ENCODE data around the gene BCL2L13. TPM values are rescaled to one million over a fixed set of nuclear protein-coding genes. Genes with fewer than 3 reads are reported as not detected.

Gene BCL2L13
- total RNA-seq, 2 donors from 2014 or later, result 19.8 to 35.0 TPM

GRCh38 chr22:17705951-17706900 lies 67.7 kb downstream of the BCL2L13 start:
- Histone ChIP-seq H3K4me1 (peaks cover 7% of the 10 kb centered on the region), H3K27me3 (no peaks in the 10 kb centered on the region), H3K36me3 (replicated peaks in 1 of 2; ENCODE audit: insufficient read depth in 1 of 2, low read depth in 2 of 2) (no peaks in the 10 kb centered on the region), H3K27ac (peak overlapping the region in 3 of 4 donors; percentile 38 to 70 (median 49)), H3K4me3 (no peak overlapping the region), H3K9me3 (no peaks in the 10 kb centered on the region)
- intact Hi-C loops (cut with DNase I), result no loop called here
- WGBS, 2 donors, result 35 to 47% methylated on average over 9 of the region's 9 CpGs
- peak; percentile 68 for ATAC-seq
- no peak for TF ChIP-seq CTCF (IDR thresholded peaks at IDR 0.05)
- TF ChIP-seq POLR2A (IDR thresholded peaks at IDR 0.05), result no peak
- DNase-seq, result peak in 3 of 4 donors; percentile 18 to 58 (median 32)

GRCh38 chr22:17706947-17707346 lies 68.4 kb downstream of the BCL2L13 start:
- peaks cover 7% of the 10 kb centered on the region for H3K4me1 ChIP-seq
- intact Hi-C loops (cut with DNase I), result no loop called here
- no peaks in the 10 kb centered on the region for H3K27me3 ChIP-seq
- no peaks in the 10 kb centered on the region for H3K36me3 ChIP-seq (replicated peaks in 1 of 2; ENCODE audit: insufficient read depth in 1 of 2, low read depth in 2 of 2)
- WGBS, 2 donors, result 95 to 100% methylated on average over 1 of the region's 1 CpG
- H3K27ac ChIP-seq, result peak overlapping the region in 3 of 4 donors; percentile 38 to 70 (median 49)
- H3K4me3 ChIP-seq, result no peak overlapping the region
- no peaks in the 10 kb centered on the region for H3K9me3 ChIP-seq
- ATAC-seq, result no peak
- DNase-seq, result no peak
- TF ChIP-seq CTCF (IDR thresholded peaks at IDR 0.05) (no peak), POLR2A (IDR thresholded peaks at IDR 0.05) (no peak)

- Histone ChIP-seq H3K36me3 (replicated peaks in 1 of 2; ENCODE audit: insufficient read depth in 1 of 2, low read depth in 2 of 2) (no peaks in the 10 kb centered on the region), H3K27ac (peak overlapping the region in 1 of 4 donors; percentile 70), H3K4me3 (no peak overlapping the region), H3K4me1 (peaks cover 7% of the 10 kb centered on the region), H3K27me3 (no peaks in the 10 kb centered on the region), H3K9me3 (no peaks in the 10 kb centered on the region)
- no peak for DNase-seq
- TF ChIP-seq CTCF (IDR thresholded peaks at IDR 0.05) (no peak), POLR2A (IDR thresholded peaks at IDR 0.05) (no peak)
- intact Hi-C loops (cut with DNase I), result no loop called here
- ATAC-seq, result no peak
- 60 to 66% methylated on average over 3 of the region's 3 CpGs for WGBS, 2 donors
These were observed 69.0 kb downstream of the BCL2L13 start for GRCh38 chr22:17707526-17707925.

GRCh38 chr22:17710023-17710422 lies 71.5 kb downstream of the BCL2L13 start:
- Histone ChIP-seq H3K4me1 (peaks cover 7% of the 10 kb centered on the region), H3K9me3 (no peaks in the 10 kb centered on the region), H3K36me3 (replicated peaks in 1 of 2; ENCODE audit: insufficient read depth in 1 of 2, low read depth in 2 of 2) (no peaks in the 10 kb centered on the region), H3K4me3 (no peak overlapping the region), H3K27ac (no peak overlapping the region), H3K27me3 (no peaks in the 10 kb centered on the region)
- no peak for DNase-seq
- TF ChIP-seq CTCF (IDR thresholded peaks at IDR 0.05), result no peak
- TF ChIP-seq POLR2A (IDR thresholded peaks at IDR 0.05), result no peak
- 93 to 97% methylated on average over 5 of the region's 5 CpGs for WGBS, 2 donors
- no peak for ATAC-seq
- intact Hi-C loops (cut with DNase I), result no loop called here
